T-cell (primary cell): ENCODE results near the gene MTNR1B. TPM values are rescaled to one million over a fixed set of nuclear protein-coding genes. Genes with fewer than 3 reads are reported as not detected.

Source experiments
- ATAC-seq, 4 experiments: fragments of 200-7000 bp in 3 of 4; fragments of 150-1000 bp in 1 of 4; cut with Tn5 transposase; replicated peaks in 1 of 4; 1 replicate in 3 of 4; 2 replicates in 1 of 4; pipeline ENCODE4 v1.10.0; 2021; ENCODE audit warnings: moderate library complexity in 3 of 4, mild to moderate bottlenecking in 2 of 4, moderate number of reproducible peaks in 1 of 4
- CTCF ChIA-PET, 2 donors: fragments of 300-600 bp; sonication (Branson Sonifier 250); formaldehyde crosslinking; loops; one replicate each; lab custom pipeline; 2022; ENCODE audit warnings: antibody characterized with exemption in 2 of 2; lab: Charles Lee
- POLR2A ChIA-PET, 2 donors: fragments of 300-600 bp; sonication (Branson Sonifier 250); formaldehyde crosslinking; loops; one replicate each; lab custom pipeline; 2022; ENCODE audit warnings: antibody characterized with exemption in 2 of 2; lab: Charles Lee
- DNase-seq, 35 experiments: peaks; one replicate each; pipeline versions ENCODE4 v3.0.0 to v3.0.0-alpha.2; 2013 to 2023
- H3K27ac ChIP-seq: one replicate; pipeline ENCODE4 v1.5.1; 2013; ENCODE audit warnings: low read length
- H3K27me3 ChIP-seq, 2 experiments: replicated peaks in 1 of 2; 1 replicate in 1 of 2; 2 replicates in 1 of 2; pipeline versions ENCODE4 v1.6.1 to v1.7.0; 2013; ENCODE audit warnings: low read length in 1 of 2, mixed read lengths in 1 of 2; ENCODE audit not compliant: control insufficient read depth in 2 of 2, insufficient read depth in 2 of 2; ENCODE audit errors: extremely low read depth in 1 of 2
- H3K36me3 ChIP-seq, 2 donors: 1 replicate in 1 of 2; 2 replicates in 1 of 2; pipeline versions ENCODE4 v1.6.1 to v1.7.0; 2013; ENCODE audit warnings: low read length in 1 of 2; ENCODE audit not compliant: control insufficient read depth in 2 of 2, insufficient read depth in 1 of 2; ENCODE audit errors: extremely low read depth in 1 of 2
- H3K4me1 ChIP-seq, 2 experiments: 1 replicate in 1 of 2; 2 replicates in 1 of 2; pipeline versions ENCODE4 v1.6.1 to v1.7.0; 2013; ENCODE audit warnings: low read length in 2 of 2, mixed read lengths in 1 of 2; ENCODE audit not compliant: insufficient read depth in 2 of 2, control insufficient read depth in 1 of 2; ENCODE audit errors: extremely low read depth in 1 of 2
- H3K4me3 ChIP-seq, 2 donors: 1 replicate in 1 of 2; 2 replicates in 1 of 2; pipeline versions ENCODE4 v1.5.1 to v1.7.0; 2013; ENCODE audit warnings: mild to moderate bottlenecking in 2 of 2, low read length in 1 of 2, moderate library complexity in 1 of 2; ENCODE audit not compliant: control insufficient read depth in 1 of 2; ENCODE audit errors: extremely low read depth in 1 of 2
- H3K9me3 ChIP-seq: 2 replicates; pipeline ENCODE4 v1.7.0; 2013
- H3K27ac Mint-ChIP-seq, 2 donors: one replicate each; pipeline ENCODE4 v1.8.0; 2020 to 2021; ENCODE audit warnings: mild to moderate bottlenecking in 2 of 2, mixed read lengths in 2 of 2
- H3K27me3 Mint-ChIP-seq, 2 donors: one replicate each; pipeline ENCODE4 v1.8.0; 2021 to 2022; ENCODE audit warnings: mixed read lengths in 2 of 2
- H3K36me3 Mint-ChIP-seq: one replicate; pipeline ENCODE4 v1.8.0; 2021; ENCODE audit warnings: mixed read lengths
- H3K4me1 Mint-ChIP-seq, 3 donors: one replicate each; pipeline ENCODE4 v1.8.0; 2020 to 2022; ENCODE audit warnings: mixed read lengths in 3 of 3, mild to moderate bottlenecking in 1 of 3
- H3K4me3 Mint-ChIP-seq, 3 donors: one replicate each; pipeline ENCODE4 v1.8.0; 2020 to 2022; ENCODE audit warnings: mild to moderate bottlenecking in 3 of 3, mixed read lengths in 3 of 3, moderate library complexity in 3 of 3
- H3K9me3 Mint-ChIP-seq, 3 donors: one replicate each; pipeline ENCODE4 v1.8.0; 2020 to 2022; ENCODE audit warnings: mixed read lengths in 3 of 3
- WGBS: methylation state at CpG from one replicate; pipeline ENCODE4 v1.1.5; 2013; ENCODE audit warnings: missing lambda C conversion rate; ENCODE audit not compliant: insufficient coverage; 5-methylcytosine and 5-hydroxymethylcytosine counted together
- total RNA-seq, 35 experiments: library from RNA in 6 of 35; stranded (reverse) in 6 of 35; fragments of 120-200 nt in 1 of 35; gene quantifications; one replicate each; pipeline versions ENCODE4 v1.2.1 to v1.2.4 and lab custom pipeline; 2013 to 2026

MTNR1B gene
- total RNA-seq, 5 donors from 2014 or later (not counting 1 experiment from before 2014, with no cell fraction given), result not detected

- H3K9me3 Mint-ChIP-seq, result peaks cover 0 to 6% (median 3%) of the 10 kb centered on the region in 3 donors
- DNase-seq (no peak), ATAC-seq (no peak)
- H3K4me3 Mint-ChIP-seq, result no peak overlapping the region
- POLR2A ChIA-PET, result no interaction called here
- H3K27ac Mint-ChIP-seq, result no peak overlapping the region
- 0% methylated on average over 1 of the region's 5 CpGs for WGBS
- Histone ChIP-seq H3K4me3 (no peak overlapping the region), H3K27me3 (peaks cover 0 to 2% of the 10 kb centered on the region in 2 experiments), H3K9me3 (no peaks in the 10 kb centered on the region), H3K4me1 (no peaks in the 10 kb centered on the region), H3K27ac (no peak overlapping the region), H3K36me3 (no peaks in the 10 kb centered on the region)
- peaks cover 5 to 18% of the 10 kb centered on the region in 2 donors for H3K27me3 Mint-ChIP-seq
- CTCF ChIA-PET, result interaction anchor here in 1 of 2 donors (0.5 kb wide), 1 partner anchor 281 kb away, joined by 3 read pairs; no protein-coding TSS in a partner anchor
- H3K4me1 Mint-ChIP-seq, result no peaks in the 10 kb centered on the region
- H3K36me3 Mint-ChIP-seq, result no peaks in the 10 kb centered on the region
Observed at GRCh38 chr11:93020248-93021046, 51.0 kb downstream of the MTNR1B start.

- Mint-ChIP-seq H3K27ac (no peak overlapping the region), H3K4me3 (no peak overlapping the region), H3K27me3 (peaks cover 0 to 14% of the 10 kb centered on the region in 2 donors), H3K36me3 (no peaks in the 10 kb centered on the region), H3K4me1 (no peaks in the 10 kb centered on the region), H3K9me3 (no peaks in the 10 kb centered on the region)
- no peaks in the 10 kb centered on the region for H3K9me3 ChIP-seq
- ChIA-PET POLR2A (no interaction called here), CTCF (no interaction called here)
- WGBS, result 50% methylated on average over 1 of the region's 1 CpG
- no peak overlapping the region for H3K27ac ChIP-seq
- DNase-seq, result no peak
- H3K27me3 ChIP-seq, result no peaks in the 10 kb centered on the region
- no peak overlapping the region for H3K4me3 ChIP-seq
- no peak for ATAC-seq
- no peaks in the 10 kb centered on the region for H3K4me1 ChIP-seq
- H3K36me3 ChIP-seq, result no peaks in the 10 kb centered on the region
Observed at GRCh38 chr11:93024369-93024768, 54.9 kb downstream of the MTNR1B start.

GRCh38 chr11:93025558-93026255, 56.3 kb downstream of the MTNR1B start:
- no peaks in the 10 kb centered on the region for H3K4me1 Mint-ChIP-seq
- no peaks in the 10 kb centered on the region for H3K36me3 Mint-ChIP-seq
- ChIA-PET CTCF (no interaction called here), POLR2A (no interaction called here)
- no peaks in the 10 kb centered on the region for H3K27me3 ChIP-seq
- 89% methylated on average over 1 of the region's 3 CpGs for WGBS
- no peak overlapping the region for H3K27ac Mint-ChIP-seq
- H3K36me3 ChIP-seq, result no peaks in the 10 kb centered on the region
- H3K4me3 ChIP-seq, result no peak overlapping the region
- H3K9me3 Mint-ChIP-seq, result no peaks in the 10 kb centered on the region
- H3K9me3 ChIP-seq, result no peaks in the 10 kb centered on the region
- no peak overlapping the region for H3K27ac ChIP-seq
- peaks cover 0 to 7% of the 10 kb centered on the region in 2 donors for H3K27me3 Mint-ChIP-seq
- no peak overlapping the region for H3K4me3 Mint-ChIP-seq
- no peaks in the 10 kb centered on the region for H3K4me1 ChIP-seq
- DNase-seq (no peak), ATAC-seq (no peak)

GRCh38 chr11:93028960-93029522, 59.6 kb downstream of the MTNR1B start:
- Histone ChIP-seq H3K36me3 (no peaks in the 10 kb centered on the region), H3K9me3 (no peaks in the 10 kb centered on the region), H3K4me1 (no peaks in the 10 kb centered on the region), H3K4me3 (no peak overlapping the region), H3K27me3 (peaks cover 0 to 2% of the 10 kb centered on the region in 2 experiments), H3K27ac (no peak overlapping the region)
- no peak overlapping the region for H3K4me3 Mint-ChIP-seq
- WGBS, result 17% methylated on average over 1 of the region's 6 CpGs
- DNase-seq, result no peak
- no peaks in the 10 kb centered on the region for H3K4me1 Mint-ChIP-seq
- no peak for ATAC-seq
- no peaks in the 10 kb centered on the region for H3K36me3 Mint-ChIP-seq
- H3K9me3 Mint-ChIP-seq, result no peaks in the 10 kb centered on the region
- ChIA-PET POLR2A (no interaction called here), CTCF (no interaction called here)
- H3K27ac Mint-ChIP-seq, result no peak overlapping the region
- H3K27me3 Mint-ChIP-seq, result peaks cover 2 to 4% of the 10 kb centered on the region in 2 donors

- H3K9me3 Mint-ChIP-seq, result no peaks in the 10 kb centered on the region
- ATAC-seq, result no peak
- peaks cover 0 to 2% of the 10 kb centered on the region in 2 experiments for H3K27me3 ChIP-seq
Observed at GRCh38 chr11:93031386-93031785, 61.9 kb downstream of the MTNR1B start.

More at GRCh38 chr11:93031386-93031785, 61.9 kb downstream of the MTNR1B start:
- no peak overlapping the region for H3K4me3 Mint-ChIP-seq
- Histone ChIP-seq H3K27ac (no peak overlapping the region), H3K9me3 (no peaks in the 10 kb centered on the region), H3K36me3 (no peaks in the 10 kb centered on the region), H3K4me1 (no peaks in the 10 kb centered on the region), H3K4me3 (no peak overlapping the region)
- peaks cover 2 to 4% of the 10 kb centered on the region in 2 donors for H3K27me3 Mint-ChIP-seq
- H3K27ac Mint-ChIP-seq, result no peak overlapping the region
- DNase-seq, result no peak
- CTCF ChIA-PET, result no interaction called here
- no peaks in the 10 kb centered on the region for H3K36me3 Mint-ChIP-seq
- no CpG with 5 or more reads among the region's 8 CpGs for WGBS
- no peaks in the 10 kb centered on the region for H3K4me1 Mint-ChIP-seq
- POLR2A ChIA-PET, result no interaction called here
